Stimulated activated naive CD8-positive, alpha-beta T cell treated with anti-CD3 and anti-CD28 coated beads, Interleukin-15, amount 100 ng/mL, for 72 hours (primary cell): ENCODE results near the gene ASIC4.

Experiments used
- ATAC-seq: fragments of 150-1000 bp; cut with Tn5 transposase; 2 replicates; pipeline ENCODE4 v1.10.0; 2021; ENCODE audit warnings: mild to moderate bottlenecking, moderate library complexity
- DNase-seq, 2 donors: peaks; one replicate each; pipeline ENCODE4 v3.0.0; 2021 to 2022
- H3K27ac Mint-ChIP-seq, 2 donors: one replicate each; pipeline ENCODE4 v1.8.0; 2022; ENCODE audit warnings: mild to moderate bottlenecking in 2 of 2, mixed read lengths in 2 of 2, moderate library complexity in 2 of 2
- H3K27me3 Mint-ChIP-seq: one replicate; pipeline ENCODE4 v1.8.0; 2022; ENCODE audit warnings: mixed read lengths
- H3K4me1 Mint-ChIP-seq: one replicate; pipeline ENCODE4 v1.8.0; 2022; ENCODE audit warnings: mild to moderate bottlenecking, mixed read lengths
- H3K4me3 Mint-ChIP-seq, 2 donors: one replicate each; pipeline ENCODE4 v1.8.0; 2022; ENCODE audit warnings: mild to moderate bottlenecking in 2 of 2, mixed read lengths in 2 of 2, moderate library complexity in 1 of 2
- H3K9me3 Mint-ChIP-seq, 2 donors: one replicate each; pipeline ENCODE4 v1.8.0; 2022; ENCODE audit warnings: mixed read lengths in 2 of 2

ASIC4 gene

GRCh38 chr2:219556413-219556812 is 42.1 kb downstream of the ASIC4 start:
- Mint-ChIP-seq H3K4me3 (no peak overlapping the region), H3K27me3 (peaks cover 50% of the 10 kb centered on the region), H3K9me3 (no peaks in the 10 kb centered on the region), H3K27ac (no peak overlapping the region), H3K4me1 (peaks cover 8% of the 10 kb centered on the region)
- ATAC-seq, result no peak
- DNase-seq, result no peak

- ATAC-seq (no peak), DNase-seq (no peak)
- H3K27me3 Mint-ChIP-seq, result peaks cover 41% of the 10 kb centered on the region
- H3K4me1 Mint-ChIP-seq, result no peaks in the 10 kb centered on the region
- no peak overlapping the region for H3K27ac Mint-ChIP-seq
- no peaks in the 10 kb centered on the region for H3K9me3 Mint-ChIP-seq
- no peak overlapping the region for H3K4me3 Mint-ChIP-seq
These were observed 43.0 kb downstream of the ASIC4 start for GRCh38 chr2:219557320-219557719.

- ATAC-seq, result peak; percentile 24
- Mint-ChIP-seq H3K9me3 (no peaks in the 10 kb centered on the region), H3K4me3 (no peak overlapping the region), H3K27ac (no peak overlapping the region), H3K27me3 (peaks cover 40% of the 10 kb centered on the region), H3K4me1 (no peaks in the 10 kb centered on the region)
- no peak for DNase-seq
These were observed 43.8 kb downstream of the ASIC4 start for GRCh38 chr2:219557791-219558785.

- DNase-seq, result no peak
- H3K4me1 Mint-ChIP-seq, result no peaks in the 10 kb centered on the region
- no peak overlapping the region for H3K27ac Mint-ChIP-seq
- ATAC-seq, result no peak
- no peak overlapping the region for H3K4me3 Mint-ChIP-seq
- peaks cover 30% of the 10 kb centered on the region for H3K27me3 Mint-ChIP-seq
- H3K9me3 Mint-ChIP-seq, result no peaks in the 10 kb centered on the region
These were observed 45.1 kb downstream of the ASIC4 start for GRCh38 chr2:219559156-219559915.

- H3K4me1 Mint-ChIP-seq, result no peaks in the 10 kb centered on the region
- no peak overlapping the region for H3K4me3 Mint-ChIP-seq
- peaks cover 27% of the 10 kb centered on the region for H3K27me3 Mint-ChIP-seq
- DNase-seq, result no peak
- no peak overlapping the region for H3K27ac Mint-ChIP-seq
- no peak for ATAC-seq
- H3K9me3 Mint-ChIP-seq, result no peaks in the 10 kb centered on the region
These were observed 46.0 kb downstream of the ASIC4 start for GRCh38 chr2:219560037-219560892.

GRCh38 chr2:219560893-219561178 is 46.6 kb downstream of the ASIC4 start:
- H3K27me3 Mint-ChIP-seq, result peaks cover 27% of the 10 kb centered on the region
- H3K27ac Mint-ChIP-seq, result no peak overlapping the region
- H3K4me3 Mint-ChIP-seq, result no peak overlapping the region
- H3K4me1 Mint-ChIP-seq, result no peaks in the 10 kb centered on the region
- ATAC-seq (no peak), DNase-seq (no peak)
- no peaks in the 10 kb centered on the region for H3K9me3 Mint-ChIP-seq

GRCh38 chr2:219561179-219562048 is 47.1 kb downstream of the ASIC4 start:
- no peak for DNase-seq
- Mint-ChIP-seq H3K4me3 (no peak overlapping the region), H3K9me3 (no peaks in the 10 kb centered on the region), H3K4me1 (no peaks in the 10 kb centered on the region), H3K27ac (no peak overlapping the region), H3K27me3 (peaks cover 27% of the 10 kb centered on the region)
- ATAC-seq, result no peak

- no peaks in the 10 kb centered on the region for H3K9me3 Mint-ChIP-seq
- no peak for ATAC-seq
- H3K4me1 Mint-ChIP-seq, result no peaks in the 10 kb centered on the region
- no peak overlapping the region for H3K27ac Mint-ChIP-seq
- DNase-seq, result no peak
- H3K27me3 Mint-ChIP-seq, result peaks cover 30% of the 10 kb centered on the region
- no peak overlapping the region for H3K4me3 Mint-ChIP-seq
These were observed 48.1 kb downstream of the ASIC4 start for GRCh38 chr2:219562049-219563020.

- Mint-ChIP-seq H3K27me3 (peaks cover 40% of the 10 kb centered on the region), H3K27ac (no peak overlapping the region), H3K4me1 (no peaks in the 10 kb centered on the region), H3K4me3 (no peak overlapping the region), H3K9me3 (no peaks in the 10 kb centered on the region)
- ATAC-seq (peak; percentile 6), DNase-seq (no peak)
These were observed 49.1 kb downstream of the ASIC4 start for GRCh38 chr2:219563271-219563928.

GRCh38 chr2:219565130-219566080 is 51.1 kb downstream of the ASIC4 start:
- Mint-ChIP-seq H3K4me3 (no peak overlapping the region), H3K27ac (no peak overlapping the region), H3K27me3 (peaks cover 52% of the 10 kb centered on the region), H3K9me3 (no peaks in the 10 kb centered on the region), H3K4me1 (peaks cover 5% of the 10 kb centered on the region)
- DNase-seq, result no peak
- no peak for ATAC-seq

GRCh38 chr2:219566640-219567039 is 52.4 kb downstream of the ASIC4 start:
- H3K27me3 Mint-ChIP-seq, result peaks cover 56% of the 10 kb centered on the region
- no peak for DNase-seq
- no peak for ATAC-seq
- peaks cover 5% of the 10 kb centered on the region for H3K4me1 Mint-ChIP-seq
- no peak overlapping the region for H3K27ac Mint-ChIP-seq
- H3K9me3 Mint-ChIP-seq, result no peaks in the 10 kb centered on the region
- no peak overlapping the region for H3K4me3 Mint-ChIP-seq

- ATAC-seq (no peak), DNase-seq (no peak)
- H3K27ac Mint-ChIP-seq, result no peak overlapping the region
- peaks cover 61% of the 10 kb centered on the region for H3K27me3 Mint-ChIP-seq
- H3K4me1 Mint-ChIP-seq, result peaks cover 5% of the 10 kb centered on the region
- H3K4me3 Mint-ChIP-seq, result no peak overlapping the region
- H3K9me3 Mint-ChIP-seq, result no peaks in the 10 kb centered on the region
These were observed 52.8 kb downstream of the ASIC4 start for GRCh38 chr2:219567131-219567530.
